Right forelimb (tissue), 1 donor: Measurements from ENCODE around the gene AKAP13.
"Not testable (repeated sequence)": the region's sequence is repeated elsewhere in the genome, so short reads cannot be mapped to it uniquely, and the experiment has no call there.

Experiments
- DNase-seq: peaks from one replicate; pipeline ENCODE4 v3.0.0-alpha.2; 2018

Gene AKAP13

GRCh38 chr15:85780225-85780985 lies 400.0 kb downstream of the AKAP13 start:
- DNase-seq: no peak

DNA sequence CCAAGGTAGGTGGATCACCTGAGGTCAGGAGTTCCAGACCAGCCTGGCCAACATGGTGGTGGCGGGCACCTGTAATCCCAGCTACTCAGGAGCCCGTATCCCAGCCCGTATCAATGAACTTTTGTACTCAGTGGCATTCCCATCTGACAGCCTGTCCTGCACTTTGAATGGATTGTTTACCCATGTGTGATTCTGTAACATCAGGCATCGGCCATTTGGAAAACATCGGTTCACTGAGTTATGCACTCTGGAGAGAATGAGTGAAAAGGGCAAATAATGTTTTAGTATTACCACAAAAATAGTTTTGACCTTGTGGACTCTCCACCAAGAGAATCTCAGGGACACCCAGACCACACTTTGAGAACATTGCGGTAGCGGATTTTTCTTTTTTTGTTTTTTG lies 400.7 kb downstream of the AKAP13 start:
- DNase-seq: no peak

DNA sequence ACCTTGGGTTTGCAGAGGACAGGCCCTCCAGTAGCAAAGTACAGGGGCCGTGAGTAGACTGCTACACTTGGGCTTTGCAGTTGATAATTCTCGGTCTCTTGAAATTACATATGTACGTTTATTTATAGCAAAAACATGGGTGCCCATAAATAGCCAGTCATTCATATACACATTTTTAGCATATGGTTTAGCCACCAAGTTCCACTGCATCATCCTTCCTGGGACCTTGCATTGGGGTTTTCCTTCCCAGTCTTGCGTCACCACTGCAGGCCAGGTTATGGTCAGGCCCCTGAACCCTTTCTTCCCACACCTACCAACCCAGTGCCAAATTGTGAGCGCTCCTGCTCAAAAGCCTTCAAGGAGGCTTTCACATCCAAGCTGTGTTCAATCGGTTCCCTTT lies 401.7 kb downstream of the AKAP13 start:
- no peak for DNase-seq

- no peak for DNase-seq
Measured at GRCh38 chr15:85785887-85786780, 405.7 kb downstream of the AKAP13 start.

- DNase-seq: no peak
Measured at GRCh38 chr15:85786781-85787114, 406.3 kb downstream of the AKAP13 start.

DNA sequence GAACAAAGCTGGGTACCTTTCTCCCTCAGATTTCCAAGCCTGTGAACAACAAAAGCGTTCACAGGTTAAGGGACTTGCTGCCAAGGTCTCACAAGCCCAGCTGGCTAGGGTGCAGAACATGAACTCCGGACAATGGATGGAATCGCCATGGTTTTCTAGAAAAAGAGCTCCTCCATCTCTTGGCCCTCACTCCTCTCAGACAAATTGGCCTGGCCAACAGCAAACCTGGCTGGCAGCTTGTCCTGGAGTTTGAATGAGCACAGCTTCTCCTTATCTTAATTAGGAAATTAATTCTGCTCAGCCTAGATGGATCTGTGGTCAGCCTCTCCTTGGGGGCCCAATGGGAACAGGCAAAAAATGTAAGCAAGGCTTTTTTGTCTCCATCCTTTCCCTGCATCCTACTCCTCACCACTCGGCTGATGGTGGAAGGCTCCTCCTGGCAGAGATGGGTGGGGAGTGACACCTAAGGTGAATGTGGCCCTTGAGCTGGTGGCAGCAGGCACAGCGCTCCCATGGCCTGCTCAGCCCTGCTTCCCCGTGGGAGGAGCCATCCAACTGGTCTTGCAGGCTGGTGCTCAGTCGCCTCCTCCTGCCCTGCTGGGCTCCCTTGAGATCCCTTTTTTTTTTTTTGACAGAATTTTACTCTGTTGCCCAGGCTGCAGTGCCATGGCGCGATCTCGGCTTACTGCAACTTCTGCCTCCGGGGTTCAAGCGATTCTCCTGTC lies 408.5 kb downstream of the AKAP13 start:
- no peak for DNase-seq

DNA sequence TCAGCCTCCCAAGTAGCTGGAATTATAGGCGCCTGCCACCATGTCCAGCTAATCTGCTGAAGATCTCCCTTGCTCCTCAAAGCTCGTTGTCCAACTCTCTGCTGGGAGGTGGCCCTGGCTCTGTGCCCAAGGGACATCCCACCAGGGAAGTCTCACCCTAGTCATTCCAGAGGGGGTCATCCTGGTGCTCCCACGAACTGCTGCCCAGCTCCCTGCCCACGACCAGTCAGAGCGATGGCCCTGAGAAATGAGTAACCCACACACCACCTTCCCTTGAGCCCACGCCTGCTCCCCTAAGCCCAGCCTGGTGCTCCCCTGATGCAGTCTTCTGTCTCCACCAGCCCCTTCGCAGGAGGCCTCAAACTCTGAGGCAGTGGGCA lies 409.1 kb downstream of the AKAP13 start:
- DNase-seq: no peak

GRCh38 chr15:85792102-85792731 lies 411.8 kb downstream of the AKAP13 start:
- DNase-seq: no peak

DNA sequence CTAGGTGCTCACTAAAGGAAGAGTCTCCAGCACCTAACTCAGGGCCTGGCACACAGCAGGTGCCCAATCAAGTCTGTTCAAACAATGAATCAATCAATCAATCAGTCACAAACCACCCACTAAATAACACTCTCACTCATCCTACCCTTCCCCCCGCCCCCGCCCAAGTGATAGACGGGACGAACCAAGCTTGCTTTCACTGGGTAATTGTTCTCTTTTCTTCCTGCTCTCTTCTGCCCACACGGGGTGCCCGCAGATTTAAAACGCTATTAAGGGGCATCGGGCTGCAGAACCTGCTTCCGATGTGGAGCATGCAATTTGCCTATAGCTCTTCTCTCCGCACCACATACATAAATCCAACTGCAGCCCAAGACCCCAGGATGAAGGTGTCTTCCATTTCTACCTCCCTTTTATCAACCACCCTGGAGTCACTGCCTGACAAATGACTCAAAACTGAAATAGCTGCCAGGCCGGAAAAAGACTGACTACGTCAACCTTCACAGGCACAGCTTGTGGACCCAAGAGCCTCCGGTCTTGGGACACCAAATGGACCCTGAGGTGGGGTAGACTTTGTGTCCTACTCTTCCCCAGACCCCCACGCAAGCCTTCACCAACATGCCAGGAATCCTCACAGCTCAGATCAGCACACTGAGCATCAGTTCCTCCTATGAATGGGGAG lies 412.6 kb downstream of the AKAP13 start:
- no peak for DNase-seq

DNA sequence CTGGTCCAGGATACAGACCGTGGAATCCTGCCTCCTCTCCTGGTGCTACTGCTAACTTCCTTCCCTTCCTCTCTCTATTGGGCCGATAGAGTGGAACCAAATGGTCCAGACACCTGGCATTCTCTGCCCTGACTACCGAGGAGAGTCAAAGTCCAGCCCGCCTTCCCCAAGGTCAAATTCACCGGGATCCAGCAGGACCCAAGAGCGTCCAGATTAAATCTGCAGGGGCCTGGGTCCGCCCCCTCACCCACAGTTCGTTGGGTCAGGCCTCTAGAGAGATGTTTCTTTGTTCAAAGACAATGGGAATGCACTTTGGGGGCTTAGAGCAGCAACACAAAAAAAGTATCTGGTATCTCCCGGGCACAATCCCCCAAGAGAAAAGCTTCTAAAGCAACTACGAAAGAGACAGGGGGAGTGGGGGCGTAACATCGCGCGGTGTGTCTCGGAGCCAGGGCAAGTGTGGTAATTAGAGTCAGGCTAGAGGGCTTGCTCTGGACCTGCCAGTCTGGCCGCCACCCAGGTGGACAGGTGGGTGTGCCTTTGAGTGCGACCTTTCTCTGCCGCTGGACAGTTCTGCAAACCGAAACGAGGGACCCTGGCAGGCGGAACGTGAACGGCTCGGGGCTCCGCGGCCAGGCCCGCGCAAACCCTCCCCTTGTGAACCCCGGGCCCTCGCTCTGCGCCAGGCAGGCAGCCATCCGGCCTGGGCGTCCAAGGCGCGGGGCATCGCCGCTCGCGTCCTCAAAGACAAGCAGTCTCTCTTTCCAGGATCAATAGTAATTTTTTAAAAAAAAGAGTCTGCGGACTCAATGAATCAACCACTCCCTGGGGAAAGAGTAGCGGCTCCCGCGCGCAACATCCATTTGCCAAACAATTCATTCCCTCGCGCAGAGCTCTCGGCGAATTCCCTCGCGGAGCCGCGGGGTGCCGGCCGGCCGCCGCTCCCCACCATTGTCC lies 413.5 kb downstream of the AKAP13 start:
- peak; percentile 67 for DNase-seq

DNA sequence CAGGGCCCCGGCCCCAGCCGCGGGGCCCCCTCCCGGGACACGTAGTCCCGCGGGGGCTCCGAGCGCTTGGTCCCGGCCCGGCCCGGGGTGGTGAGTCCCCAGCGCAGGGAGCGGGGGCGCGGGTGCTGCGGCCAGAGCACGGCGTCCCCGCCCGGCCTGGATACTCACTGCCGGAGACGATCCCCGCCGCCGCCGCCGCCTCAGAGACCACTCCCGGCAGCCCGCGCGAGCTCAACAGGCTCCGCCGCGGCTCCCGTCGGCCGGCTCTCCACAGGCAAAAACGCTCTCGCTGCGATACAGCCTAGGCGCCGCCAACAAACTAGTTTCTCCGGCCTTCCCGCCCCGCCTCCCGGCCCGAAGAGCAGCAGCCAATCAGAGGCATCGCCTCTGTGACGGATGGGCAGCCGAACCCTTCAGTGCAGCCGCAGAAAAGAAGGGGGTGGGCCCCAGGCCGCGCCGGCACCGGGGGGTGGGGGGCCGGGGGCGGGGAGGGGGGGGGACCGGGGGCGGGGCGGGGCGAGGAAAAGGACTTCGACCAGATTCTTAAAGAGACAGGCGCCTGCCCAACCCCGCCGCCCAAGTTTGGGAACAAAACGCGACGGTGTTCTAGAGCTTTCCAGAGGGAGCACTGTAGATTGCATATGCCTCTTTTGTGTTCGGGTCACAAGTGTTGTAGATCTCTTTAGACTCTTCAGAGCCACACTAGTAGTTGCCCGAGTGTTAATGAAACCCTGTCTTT lies 414.4 kb downstream of the AKAP13 start, which contains the start of gene KLHL25:
KLHL25 (minus strand) TSS at position 328 of the 739 bp plus-strand sequence. CDS start 25,115 bp downstream, outside the sequence.
- DNase-seq: peak; percentile 96

DNA sequence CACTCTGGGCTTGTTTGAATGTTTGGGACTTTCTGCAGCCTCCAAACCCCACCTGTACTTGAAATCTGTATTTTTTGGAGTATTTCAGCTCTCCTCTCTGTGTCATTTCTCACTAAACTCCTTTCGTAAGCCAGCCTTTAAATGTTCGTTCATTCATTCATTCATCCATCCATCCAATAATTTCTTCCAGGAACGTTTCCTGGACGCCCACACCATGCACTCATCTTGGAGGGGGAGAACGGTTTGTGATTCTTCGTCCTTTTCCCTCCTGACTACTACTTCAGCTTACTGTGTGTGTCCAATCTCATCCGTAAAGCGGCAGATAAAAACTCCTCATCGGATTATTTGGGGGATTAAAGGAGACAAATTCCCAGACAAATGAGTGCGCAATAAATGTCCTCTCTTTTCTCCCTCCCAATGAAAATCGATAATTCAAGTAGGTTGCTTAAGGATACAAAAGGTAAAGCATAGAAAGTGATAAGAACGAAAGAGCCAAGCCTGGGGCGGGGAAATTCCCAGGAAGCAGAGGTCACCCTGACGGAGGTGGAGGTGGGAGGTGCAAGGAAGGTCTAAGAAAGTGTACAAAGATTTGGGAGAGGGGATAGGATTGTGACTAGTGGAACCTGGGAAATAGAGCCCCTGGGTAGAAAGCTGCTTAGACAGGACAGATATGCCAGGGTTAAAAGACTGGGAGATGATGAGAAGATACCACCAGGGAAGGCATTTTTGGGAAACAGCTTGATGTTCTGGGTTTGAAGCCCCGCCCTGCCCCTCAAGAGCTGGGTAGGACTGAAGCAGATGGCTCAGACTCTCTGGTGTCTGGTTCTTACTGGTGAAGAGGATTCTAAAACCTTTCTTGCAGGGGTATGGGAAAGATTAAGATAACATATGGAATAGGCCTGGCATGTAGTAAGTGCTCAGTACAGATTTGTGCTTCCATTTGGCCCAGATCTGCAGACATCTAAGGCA lies 415.2 kb downstream of the AKAP13 start:
- no peak for DNase-seq

GRCh38 chr15:85796371-85796770 lies 416.0 kb downstream of the AKAP13 start:
- not testable (repeated sequence) for DNase-seq
